ENCODE results near the gene SMYD3.

DNA sequence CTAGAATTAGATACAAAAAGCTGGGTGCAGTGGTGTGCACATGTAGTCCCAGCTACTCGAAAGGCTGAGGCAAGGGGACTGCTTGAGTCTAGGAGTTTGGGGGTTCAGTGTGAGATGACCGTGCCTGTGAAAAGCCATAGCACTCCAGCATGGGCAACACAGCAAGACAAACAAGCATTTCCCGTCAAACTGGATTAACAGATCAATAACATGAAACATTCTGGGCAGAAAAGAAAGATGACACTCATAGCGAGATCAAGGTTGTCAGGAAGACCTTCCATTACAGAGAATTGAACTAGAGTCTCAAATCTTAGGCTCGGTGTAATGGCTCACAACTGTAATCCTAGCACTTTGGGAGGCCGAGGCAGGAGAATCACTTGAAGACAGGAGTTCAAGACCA is 45.0 kb upstream of the SMYD3 start:
- TF ChIP-seq POLR2A (IDR thresholded peaks at IDR 0.05; ENCODE audit: low read length) (no peak), GATA1 (IDR thresholded peaks at IDR 0.05; ENCODE audit: low read depth, low read length) (no peak)
